Stomach (tissue), 9 donors: ENCODE data around the gene EVX1. TPM values are rescaled to one million over a fixed set of nuclear protein-coding genes. Genes with fewer than 3 reads are reported as not detected.
A peak's percentile ranks its signal among the peaks of the same experiment; 100 is the strongest.

Experiments
- DNase-seq, 2 donors: peaks; one replicate each; pipeline versions ENCODE4 v3.0.0 to v3.0.0-alpha.2; 2013 to 2019
- H3K27ac ChIP-seq, 5 donors: fragments of 200-600 bp in 4 of 5; sonication (generic) in 4 of 5; one replicate each; pipeline ENCODE4 v1.5.1; 2013 to 2019; ENCODE audit warnings: mild to moderate bottlenecking in 1 of 5, moderate library complexity in 1 of 5
- H3K27me3 ChIP-seq, 3 donors: fragments of 200-600 bp; sonication (generic); one replicate each; pipeline ENCODE4 v1.5.1; 2017 to 2019; ENCODE audit warnings: mixed run types in 1 of 3
- H3K36me3 ChIP-seq, 4 donors: fragments of 200-600 bp; sonication (generic); 1 replicate in 3 of 4; 2 replicates in 1 of 4; pipeline ENCODE4 v1.5.1; 2016 to 2019
- H3K4me1 ChIP-seq, 4 donors: fragments of 200-600 bp; sonication (generic); one replicate each; pipeline ENCODE4 v1.5.1; 2016 to 2019
- H3K4me3 ChIP-seq, 4 donors: fragments of 200-600 bp; sonication (generic) in 3 of 4; one replicate each; pipeline ENCODE4 v1.5.1; 2016 to 2019; ENCODE audit warnings: mild to moderate bottlenecking in 1 of 4
- H3K9me3 ChIP-seq, 4 donors: fragments of 200-600 bp; sonication (generic); one replicate each; pipeline ENCODE4 v1.5.1; 2016 to 2019
- CTCF ChIP-seq, 7 experiments: fragments of 450-650 bp in 4 of 7; fragments of 200-600 bp in 3 of 7; sonication (generic) in 3 of 7; IDR thresholded peaks; one replicate each; pipeline ENCODE4 v1.5.1; 2016 to 2019; ENCODE audit warnings: antibody characterized with exemption in 7 of 7, control low read depth in 2 of 7, mild to moderate bottlenecking in 1 of 7
- EP300 ChIP-seq: sonication (generic); formaldehyde crosslinking; IDR thresholded peaks from one replicate; pipeline ENCODE4 v1.6.1; 2017; ENCODE audit warnings: antibody characterized with exemption
- POLR2A ChIP-seq, 4 donors: fragments of 450-650 bp; IDR thresholded peaks; one replicate each; pipeline ENCODE4 v1.6.1; 2016; ENCODE audit warnings: antibody characterized with exemption in 4 of 4, control low read depth in 2 of 4, mild to moderate bottlenecking in 1 of 4, moderate library complexity in 1 of 4
- POLR2AphosphoS5 ChIP-seq, 3 donors: sonication (generic); formaldehyde crosslinking; IDR thresholded peaks; one replicate each; pipeline ENCODE4 v1.6.1; 2016; ENCODE audit warnings: antibody characterized with exemption in 3 of 3
- WGBS, 5 donors: extraction: QIAGEN DNeasy Blood & Tissue Kit in 3 of 5; methylation state at CpG; one replicate each; pipeline versions ENCODE4 v1.1.5 to v1.1.7; 2013 to 2018; 5-methylcytosine and 5-hydroxymethylcytosine counted together
- intact Hi-C: fragments of 100-400 bp; cut with DNase I; formaldehyde crosslinking; loops from one replicate; pipeline ENCODE4 v1.15.1; 2023; ENCODE audit warnings: low total_unique reads
- polyA plus RNA-seq, 3 donors: library from polyadenylated mRNA; stranded (reverse); fragments of 200-250 nt; gene quantifications; one replicate each; pipeline ENCODE4 v1.2.3, GENCODE V29; 2013
- total RNA-seq, 5 donors: library from RNA; depleted of rRNA; stranded (reverse); fragments of >200 nt; gene quantifications; one replicate each; pipeline versions ENCODE4 v1.1.0 to v1.2.3, GENCODE V29; 2014 to 2016
- donor health status: healthy with polysubstance abuse.
- donor health status: Bipolar disorder and iron deficiency.
- donor health status: healthy.

Gene EVX1
- total and polyA plus RNA-seq, 8 donors: not detected

- WGBS, 5 donors: 3 to 7% (median 4%) methylated on average over 20 to 55 of the region's 55 CpGs
These were observed 3.1 kb upstream of the EVX1 start for GRCh38 chr7:27239387-27240014.

GRCh38 chr7:27240015-27240731 lies 2.4 kb upstream of the EVX1 start:
- peak overlapping the region in 1 of 4 donors; percentile 3 for H3K4me3 ChIP-seq
- H3K4me1 ChIP-seq: peaks cover 31 to 62% (median 47%) of the 10 kb centered on the region in 4 donors
- peaks cover 37 to 100% (median 97%) of the 10 kb centered on the region in 3 donors for H3K27me3 ChIP-seq
- 4 to 9% (median 6%) methylated on average over 18 of the region's 18 CpGs for WGBS, 5 donors
- no peak for DNase-seq
- H3K36me3 ChIP-seq: no peaks in the 10 kb centered on the region
- no peak overlapping the region for H3K27ac ChIP-seq
- no peaks in the 10 kb centered on the region for H3K9me3 ChIP-seq
- intact Hi-C loops: no loop called here
- no peak for TF ChIP-seq EP300
- no peak for TF ChIP-seq POLR2AphosphoS5 (IDR thresholded peaks at IDR 0.05)
- no peak for TF ChIP-seq POLR2A (IDR thresholded peaks at IDR 0.05)
- TF ChIP-seq CTCF (IDR thresholded peaks at IDR 0.05): no peak

More at GRCh38 chr7:27239387-27240014, 3.1 kb upstream of the EVX1 start:
- peak overlapping the region in 3 of 4 donors; percentile 3 to 31 (median 11) for H3K4me3 ChIP-seq
- H3K36me3 ChIP-seq: no peaks in the 10 kb centered on the region
- H3K9me3 ChIP-seq: no peaks in the 10 kb centered on the region
- peaks cover 28 to 58% (median 43%) of the 10 kb centered on the region in 4 donors for H3K4me1 ChIP-seq
- TF ChIP-seq EP300 (no peak), POLR2AphosphoS5 (IDR thresholded peaks at IDR 0.05) (no peak), POLR2A (IDR thresholded peaks at IDR 0.05) (no peak), CTCF (IDR thresholded peaks at IDR 0.05) (no peak)
- H3K27ac ChIP-seq: no peak overlapping the region
- peaks cover 30 to 100% (median 97%) of the 10 kb centered on the region in 3 donors for H3K27me3 ChIP-seq
- intact Hi-C loops: no loop called here
- no peak for DNase-seq

GRCh38 chr7:27241189-27242056 lies 1.2 kb upstream of the EVX1 start:
- TF ChIP-seq EP300 (no peak), POLR2AphosphoS5 (IDR thresholded peaks at IDR 0.05) (no peak), POLR2A (IDR thresholded peaks at IDR 0.05) (no peak), CTCF (IDR thresholded peaks at IDR 0.05) (no peak)
- H3K27ac ChIP-seq: no peak overlapping the region
- no peak overlapping the region for H3K4me3 ChIP-seq
- peaks cover 33 to 63% (median 50%) of the 10 kb centered on the region in 4 donors for H3K4me1 ChIP-seq
- H3K27me3 ChIP-seq: peaks cover 45 to 100% (median 97%) of the 10 kb centered on the region in 3 donors
- no peaks in the 10 kb centered on the region for H3K9me3 ChIP-seq
- no peaks in the 10 kb centered on the region for H3K36me3 ChIP-seq
- intact Hi-C loops: no loop called here
- no peak for DNase-seq
- 17 to 25% (median 20%) methylated on average over 17 of the region's 17 CpGs for WGBS, 5 donors

GRCh38 chr7:27242154-27242553 lies 448 bp upstream of the EVX1 start:
- intact Hi-C loops: no loop called here
- no peak for DNase-seq
- Histone ChIP-seq H3K27me3 (peaks cover 50 to 100% (median 98%) of the 10 kb centered on the region in 3 donors), H3K4me3 (peak overlapping the region in 1 of 4 donors; percentile 25), H3K27ac (no peak overlapping the region), H3K4me1 (peaks cover 34 to 66% (median 52%) of the 10 kb centered on the region in 4 donors), H3K36me3 (no peaks in the 10 kb centered on the region), H3K9me3 (no peaks in the 10 kb centered on the region)
- 14 to 26% (median 20%) methylated on average over 14 of the region's 14 CpGs for whole genome bisulfite sequencing, 5 donors
- TF ChIP-seq CTCF (IDR thresholded peaks at IDR 0.05): no peak
- TF ChIP-seq EP300: no peak
- TF ChIP-seq POLR2A (IDR thresholded peaks at IDR 0.05): no peak
- TF ChIP-seq POLR2AphosphoS5 (IDR thresholded peaks at IDR 0.05): no peak
